SK-N-SH treated with all-trans-retinoic acid at 6 μM for 48 hours (cell line): ENCODE results near the gene IL1R2.

Experiments
- ATAC-seq: fragments of 200-7000 bp; cut with Tn5 transposase; 3 replicates; pipeline ENCODE4 v1.9.1; 2020; ENCODE audit warnings: mild to moderate bottlenecking, moderate library complexity
- ARNTL ChIP-seq: fragments of 450-650 bp; formaldehyde crosslinking; IDR thresholded peaks from 2 replicates; pipeline ENCODE4 v1.5.0; 2020; ENCODE audit warnings: low read depth, mild to moderate bottlenecking, moderate library complexity, borderline replicate concordance
- BACH2 ChIP-seq: fragments of 250-450 bp; sonication (Bioruptor Pico); IDR thresholded peaks from 2 replicates; pipeline ENCODE4 v1.9.0; 2021; ENCODE audit warnings: mild to moderate bottlenecking, borderline replicate concordance
- CSDC2 ChIP-seq: fragments of 250-450 bp; sonication (Bioruptor Pico); IDR thresholded peaks from 2 replicates; pipeline ENCODE4 v1.5.0; 2020; ENCODE audit warnings: mild to moderate bottlenecking, moderate library complexity
- GLIS3 ChIP-seq: fragments of 250-450 bp; sonication (Bioruptor Pico); IDR thresholded peaks from 2 replicates; pipeline ENCODE4 v1.5.0; 2020; ENCODE audit warnings: mild to moderate bottlenecking, moderate library complexity
- ISL1 ChIP-seq: fragments of 250-450 bp; sonication (Bioruptor Pico); IDR thresholded peaks from 2 replicates; pipeline ENCODE4 v2.1.2; 2022; ENCODE audit warnings: mild to moderate bottlenecking, moderate library complexity
- OSR1 ChIP-seq: fragments of 250-450 bp; sonication (Bioruptor Pico); IDR thresholded peaks from 2 replicates; pipeline ENCODE4 v1.8.0; 2022; ENCODE audit warnings: moderate library complexity, mild to moderate bottlenecking, inconsistent platforms
- PPARA ChIP-seq: fragments of 250-450 bp; sonication (Bioruptor Pico); IDR thresholded peaks from 2 replicates; pipeline ENCODE4 v1.5.0; 2020; ENCODE audit warnings: mild to moderate bottlenecking, borderline replicate concordance
- RARB ChIP-seq: fragments of 250-450 bp; sonication (Bioruptor Pico); IDR thresholded peaks from 2 replicates; pipeline ENCODE4 v1.8.0; 2021; ENCODE audit warnings: mild to moderate bottlenecking, moderate library complexity
- SNAI2 ChIP-seq: fragments of 250-450 bp; sonication (Bioruptor Pico); IDR thresholded peaks from 2 replicates; pipeline ENCODE4 v1.5.0; 2020; ENCODE audit warnings: mild to moderate bottlenecking, moderate library complexity
- TCF4 ChIP-seq: fragments of 250-450 bp; sonication (Bioruptor Pico); IDR thresholded peaks from 2 replicates; pipeline ENCODE4 v1.8.0; 2021; ENCODE audit warnings: mild to moderate bottlenecking, moderate library complexity, borderline replicate concordance
- TOX ChIP-seq: fragments of 250-450 bp; sonication (Bioruptor Pico); IDR thresholded peaks from 2 replicates; pipeline ENCODE4 v1.8.0; 2021; ENCODE audit warnings: mild to moderate bottlenecking, moderate library complexity, borderline replicate concordance
- TSHZ2 ChIP-seq: fragments of 250-450 bp; sonication (Bioruptor Pico); IDR thresholded peaks from 2 replicates; pipeline ENCODE4 v1.5.0; 2020; ENCODE audit warnings: mild to moderate bottlenecking, moderate library complexity
- ZC3H10 ChIP-seq: fragments of 250-450 bp; sonication (Bioruptor Pico); IDR thresholded peaks from 2 replicates; pipeline ENCODE4 v1.5.1; 2021; ENCODE audit warnings: mild to moderate bottlenecking, moderate library complexity
- ZFP3 ChIP-seq: fragments of 250-450 bp; sonication (Bioruptor Pico); IDR thresholded peaks from 2 replicates; pipeline ENCODE4 v1.5.0; 2020; ENCODE audit warnings: mild to moderate bottlenecking, moderate library complexity
- ZFP30 ChIP-seq: fragments of 450-650 bp; formaldehyde crosslinking; IDR thresholded peaks from 2 replicates; pipeline ENCODE4 v1.5.0; 2022; ENCODE audit warnings: mild to moderate bottlenecking, moderate library complexity
- ZNF565 ChIP-seq: fragments of 450-650 bp; formaldehyde crosslinking; conservative IDR thresholded peaks from 2 replicates; pipeline ENCODE4 v1.5.0; 2020; ENCODE audit warnings: low read depth, mild to moderate bottlenecking, moderate library complexity
- ZNF70 ChIP-seq: fragments of 450-650 bp; formaldehyde crosslinking; IDR thresholded peaks from 2 replicates; pipeline ENCODE4 v1.5.0; 2020; ENCODE audit warnings: mild to moderate bottlenecking, moderate library complexity
- ZNF8 ChIP-seq: fragments of 450-650 bp; formaldehyde crosslinking; IDR thresholded peaks from 2 replicates; pipeline ENCODE4 v1.5.0; 2020; ENCODE audit warnings: mild to moderate bottlenecking, moderate library complexity
- TF ChIP-seq, protein P1 (sequence below): fragments of 250-450 bp; sonication (Bioruptor Pico); IDR thresholded peaks from 2 replicates; pipeline ENCODE4 v1.8.0; 2020; ENCODE audit warnings: mild to moderate bottlenecking, moderate library complexity, borderline replicate concordance
- TF ChIP-seq, protein P2 (sequence below): fragments of 250-450 bp; sonication (Bioruptor Pico); IDR thresholded peaks from 2 replicates; pipeline ENCODE4 v1.8.0; 2021; ENCODE audit warnings: low read depth, mild to moderate bottlenecking, moderate library complexity, borderline replicate concordance
- TF ChIP-seq, protein P3 (sequence below): fragments of 250-450 bp; sonication (Bioruptor Pico); IDR thresholded peaks from 2 replicates; pipeline ENCODE4 v1.5.1; 2021; ENCODE audit warnings: mild to moderate bottlenecking, moderate library complexity
- TF ChIP-seq, protein P4 (sequence below): fragments of 250-450 bp; sonication (Bioruptor Pico); IDR thresholded peaks from 2 replicates; pipeline ENCODE4 v1.5.1; 2020; ENCODE audit warnings: low read depth, mild to moderate bottlenecking, moderate library complexity

IL1R2 gene

DNA sequence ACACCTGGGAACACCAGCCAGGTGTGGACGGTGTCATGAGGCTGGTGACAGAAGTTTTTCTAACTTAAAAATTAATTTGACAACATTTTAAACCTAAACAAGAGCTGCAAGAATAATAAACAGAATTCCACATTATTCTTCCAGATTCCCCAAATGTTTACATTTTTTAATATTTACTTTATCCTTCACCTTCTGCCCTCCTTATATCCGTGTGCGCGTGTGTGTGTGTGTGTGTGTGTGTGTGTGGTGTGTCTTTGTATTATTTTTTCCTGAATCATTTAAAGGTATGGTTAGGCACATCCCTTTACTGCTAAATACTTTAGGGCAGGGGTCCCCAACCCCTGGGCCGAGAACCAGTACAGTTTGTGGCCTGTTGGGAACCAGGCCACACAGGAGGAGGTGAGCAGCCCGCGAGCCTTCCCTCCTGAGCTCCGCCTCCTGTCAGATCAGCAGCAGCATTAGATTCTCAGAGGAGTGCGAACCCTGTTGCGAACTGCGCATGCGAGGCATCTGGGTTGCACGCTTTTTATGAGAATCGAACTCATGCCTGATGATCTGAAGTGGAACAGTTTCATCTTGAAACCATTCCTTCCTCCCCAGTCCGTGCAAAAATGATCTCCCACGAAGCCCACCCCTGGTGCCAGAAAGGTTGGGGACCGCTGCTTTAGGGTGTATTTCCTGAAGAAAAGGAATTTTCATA lies 16.4 kb upstream of the IL1R2 start:
- TF ChIP-seq SNAI2 (CRISPR knock-in tag), result no peak
- TF ChIP-seq RARB (CRISPR knock-in tag), result no peak
- TF ChIP-seq TSHZ2 (CRISPR knock-in tag), result no peak
- TF ChIP-seq OSR1 (CRISPR knock-in tag), result no peak
- no peak for TF ChIP-seq ZFP3 (CRISPR knock-in tag)
- TF ChIP-seq ZFP30, result no peak
- no peak for TF ChIP-seq ZC3H10 (CRISPR knock-in tag)
- no peak for TF ChIP-seq ZNF8 (CRISPR knock-in tag)
- TF ChIP-seq ZNF70 (CRISPR knock-in tag), result no peak
- no peak for ATAC-seq

- no peak for TF ChIP-seq ZNF8 (CRISPR knock-in tag)
- no peak for TF ChIP-seq GLIS3 (CRISPR knock-in tag)
- TF ChIP-seq, protein P1, sequence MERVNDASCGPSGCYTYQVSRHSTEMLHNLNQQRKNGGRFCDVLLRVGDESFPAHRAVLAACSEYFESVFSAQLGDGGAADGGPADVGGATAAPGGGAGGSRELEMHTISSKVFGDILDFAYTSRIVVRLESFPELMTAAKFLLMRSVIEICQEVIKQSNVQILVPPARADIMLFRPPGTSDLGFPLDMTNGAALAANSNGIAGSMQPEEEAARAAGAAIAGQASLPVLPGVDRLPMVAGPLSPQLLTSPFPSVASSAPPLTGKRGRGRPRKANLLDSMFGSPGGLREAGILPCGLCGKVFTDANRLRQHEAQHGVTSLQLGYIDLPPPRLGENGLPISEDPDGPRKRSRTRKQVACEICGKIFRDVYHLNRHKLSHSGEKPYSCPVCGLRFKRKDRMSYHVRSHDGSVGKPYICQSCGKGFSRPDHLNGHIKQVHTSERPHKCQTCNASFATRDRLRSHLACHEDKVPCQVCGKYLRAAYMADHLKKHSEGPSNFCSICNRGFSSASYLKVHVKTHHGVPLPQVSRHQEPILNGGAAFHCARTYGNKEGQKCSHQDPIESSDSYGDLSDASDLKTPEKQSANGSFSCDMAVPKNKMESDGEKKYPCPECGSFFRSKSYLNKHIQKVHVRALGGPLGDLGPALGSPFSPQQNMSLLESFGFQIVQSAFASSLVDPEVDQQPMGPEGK (CRISPR knock-in tag), result no peak
- TF ChIP-seq OSR1 (CRISPR knock-in tag), result no peak
- TF ChIP-seq ZNF565 (CRISPR knock-in tag), result no peak
- TF ChIP-seq TCF4 (CRISPR knock-in tag), result no peak
- TF ChIP-seq, protein P2, sequence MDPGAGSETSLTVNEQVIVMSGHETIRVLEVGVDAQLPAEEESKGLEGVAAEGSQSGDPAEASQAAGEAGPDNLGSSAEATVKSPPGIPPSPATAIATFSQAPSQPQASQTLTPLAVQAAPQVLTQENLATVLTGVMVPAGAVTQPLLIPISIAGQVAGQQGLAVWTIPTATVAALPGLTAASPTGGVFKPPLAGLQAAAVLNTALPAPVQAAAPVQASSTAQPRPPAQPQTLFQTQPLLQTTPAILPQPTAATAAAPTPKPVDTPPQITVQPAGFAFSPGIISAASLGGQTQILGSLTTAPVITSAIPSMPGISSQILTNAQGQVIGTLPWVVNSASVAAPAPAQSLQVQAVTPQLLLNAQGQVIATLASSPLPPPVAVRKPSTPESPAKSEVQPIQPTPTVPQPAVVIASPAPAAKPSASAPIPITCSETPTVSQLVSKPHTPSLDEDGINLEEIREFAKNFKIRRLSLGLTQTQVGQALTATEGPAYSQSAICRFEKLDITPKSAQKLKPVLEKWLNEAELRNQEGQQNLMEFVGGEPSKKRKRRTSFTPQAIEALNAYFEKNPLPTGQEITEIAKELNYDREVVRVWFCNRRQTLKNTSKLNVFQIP, result no peak
- TF ChIP-seq, protein P3, sequence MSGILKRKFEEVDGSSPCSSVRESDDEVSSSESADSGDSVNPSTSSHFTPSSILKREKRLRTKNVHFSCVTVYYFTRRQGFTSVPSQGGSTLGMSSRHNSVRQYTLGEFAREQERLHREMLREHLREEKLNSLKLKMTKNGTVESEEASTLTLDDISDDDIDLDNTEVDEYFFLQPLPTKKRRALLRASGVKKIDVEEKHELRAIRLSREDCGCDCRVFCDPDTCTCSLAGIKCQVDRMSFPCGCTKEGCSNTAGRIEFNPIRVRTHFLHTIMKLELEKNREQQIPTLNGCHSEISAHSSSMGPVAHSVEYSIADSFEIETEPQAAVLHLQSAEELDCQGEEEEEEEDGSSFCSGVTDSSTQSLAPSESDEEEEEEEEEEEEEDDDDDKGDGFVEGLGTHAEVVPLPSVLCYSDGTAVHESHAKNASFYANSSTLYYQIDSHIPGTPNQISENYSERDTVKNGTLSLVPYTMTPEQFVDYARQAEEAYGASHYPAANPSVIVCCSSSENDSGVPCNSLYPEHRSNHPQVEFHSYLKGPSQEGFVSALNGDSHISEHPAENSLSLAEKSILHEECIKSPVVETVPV (CRISPR knock-in tag), result no peak
- no peak for TF ChIP-seq ZNF70 (CRISPR knock-in tag)
- no peak for TF ChIP-seq TOX
- no peak for TF ChIP-seq ARNTL (CRISPR knock-in tag)
- TF ChIP-seq ISL1, result no peak
- no peak for TF ChIP-seq PPARA (CRISPR knock-in tag)
- no peak for TF ChIP-seq TSHZ2 (CRISPR knock-in tag)
- no peak for TF ChIP-seq SNAI2 (CRISPR knock-in tag)
- no peak for TF ChIP-seq BACH2 (CRISPR knock-in tag)
- TF ChIP-seq, protein P4, sequence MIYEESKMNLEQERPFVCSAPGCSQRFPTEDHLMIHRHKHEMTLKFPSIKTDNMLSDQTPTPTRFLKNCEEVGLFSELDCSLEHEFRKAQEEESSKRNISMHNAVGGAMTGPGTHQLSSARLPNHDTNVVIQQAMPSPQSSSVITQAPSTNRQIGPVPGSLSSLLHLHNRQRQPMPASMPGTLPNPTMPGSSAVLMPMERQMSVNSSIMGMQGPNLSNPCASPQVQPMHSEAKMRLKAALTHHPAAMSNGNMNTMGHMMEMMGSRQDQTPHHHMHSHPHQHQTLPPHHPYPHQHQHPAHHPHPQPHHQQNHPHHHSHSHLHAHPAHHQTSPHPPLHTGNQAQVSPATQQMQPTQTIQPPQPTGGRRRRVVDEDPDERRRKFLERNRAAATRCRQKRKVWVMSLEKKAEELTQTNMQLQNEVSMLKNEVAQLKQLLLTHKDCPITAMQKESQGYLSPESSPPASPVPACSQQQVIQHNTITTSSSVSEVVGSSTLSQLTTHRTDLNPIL (CRISPR knock-in tag), result no peak
- TF ChIP-seq CSDC2, result no peak
- no peak for ATAC-seq
These were observed 14.9 kb upstream of the IL1R2 start for GRCh38 chr2:101976891-101977290.
